ENCODE data around the gene TMEM209.
"Not testable (repeated sequence)": the region's sequence is repeated elsewhere in the genome, so short reads cannot be mapped to it uniquely, and the experiment has no call there.

The TMEM209 gene

DNA sequence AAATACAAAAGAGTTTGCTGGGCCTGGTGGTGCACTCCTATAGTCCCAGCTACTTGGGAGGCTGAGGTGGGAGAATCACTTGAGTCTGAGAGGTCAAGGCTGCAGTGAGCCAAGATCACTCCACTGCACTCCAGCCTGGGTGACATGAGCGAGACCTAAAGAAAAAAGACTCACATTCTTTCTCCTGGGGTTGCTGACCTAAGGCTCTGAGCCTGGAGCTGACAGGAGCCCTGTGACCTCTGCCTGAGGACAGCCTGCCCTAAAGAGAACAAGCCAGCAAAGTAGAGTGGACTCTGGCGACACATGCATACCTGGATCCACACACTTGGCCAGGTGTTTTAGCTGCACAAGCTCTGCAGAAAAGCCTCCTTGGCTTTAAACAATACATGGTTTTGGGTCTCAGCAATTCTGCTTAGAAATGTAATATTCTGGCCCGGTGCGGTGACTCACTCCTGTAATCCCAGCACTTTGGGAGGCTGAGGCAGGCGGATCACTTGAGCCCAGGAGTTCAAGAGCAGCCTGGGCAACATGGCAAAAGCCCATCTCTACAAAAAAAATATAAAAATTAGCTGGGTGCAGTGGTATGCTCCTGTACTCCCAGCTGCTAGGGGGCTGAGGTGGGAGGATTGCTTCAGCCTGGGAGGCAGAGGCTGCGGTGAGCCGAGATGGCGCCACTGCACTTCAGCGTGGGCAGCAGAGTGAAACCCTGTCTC, 58.4 kb downstream of the TMEM209 start:
- Histone ChIP-seq H2BK5ac (ENCODE audit: low read length) (no peak overlapping the region), H2BK12ac (ENCODE audit: low read length) (no peak overlapping the region), H3K36me3 (replicated peaks in 1 of 2; ENCODE audit: control insufficient read depth in 2 of 2, insufficient read depth in 2 of 2, low read length in 2 of 2) (no peaks in the 10 kb centered on the region), H3K9me3 (replicated peaks in 1 of 2; ENCODE audit: control insufficient read depth in 2 of 2, insufficient read depth in 1 of 2, low read depth in 1 of 2, low read length in 2 of 2) (peaks cover 0 to 3% of the 10 kb centered on the region in 2 donors), H3K4me1 (ENCODE audit: control insufficient read depth in 2 of 2, insufficient read depth in 1 of 2, low read depth in 1 of 2, low read length in 2 of 2) (peaks cover 0 to 9% of the 10 kb centered on the region in 2 donors), H3K79me1 (ENCODE audit: low read depth, low read length) (no peaks in the 10 kb centered on the region), H3K4me3 (ENCODE audit: low read length in 2 of 2) (no peak overlapping the region), H3K27me3 (ENCODE audit: control insufficient read depth in 3 of 3, insufficient read depth in 3 of 3, low read depth in 1 of 3, low read length in 3 of 3) (no peaks in the 10 kb centered on the region), H2AFZ (ENCODE audit: low read length) (no peak overlapping the region), H2BK15ac (ENCODE audit: low read length) (no peak overlapping the region), H3K23ac (ENCODE audit: low read depth, low read length, poor library complexity) (no peak overlapping the region), H3K14ac (ENCODE audit: low read length) (no peak overlapping the region), H3K4me2 (ENCODE audit: insufficient read depth, low read length, poor library complexity, severe bottlenecking) (no peak overlapping the region), H2AK5ac (ENCODE audit: low read depth, low read length) (no peak overlapping the region), H2BK120ac (ENCODE audit: low read depth, low read length) (no peak overlapping the region), H3K18ac (ENCODE audit: low read length) (peak overlapping the region; percentile 81), H4K8ac (ENCODE audit: low read depth, low read length) (no peak overlapping the region), H3K4ac (ENCODE audit: low read length) (no peak overlapping the region), H3K27ac (replicated peaks; ENCODE audit: low read length) (no peak overlapping the region), H4K91ac (ENCODE audit: low read depth, low read length, poor library complexity) (no peak overlapping the region), H3K9ac (ENCODE audit: low read depth, low read length, poor library complexity) (no peak overlapping the region)
- no CpG with 5 or more reads among the region's 9 CpGs for WGBS, 2 donors (ENCODE audit: extremely low coverage in 2 of 2, insufficient read length in 2 of 2, insufficient replicate concordance in 1 of 2)
- no peak for DNase-seq (ENCODE audit: low spot score)

DNA sequence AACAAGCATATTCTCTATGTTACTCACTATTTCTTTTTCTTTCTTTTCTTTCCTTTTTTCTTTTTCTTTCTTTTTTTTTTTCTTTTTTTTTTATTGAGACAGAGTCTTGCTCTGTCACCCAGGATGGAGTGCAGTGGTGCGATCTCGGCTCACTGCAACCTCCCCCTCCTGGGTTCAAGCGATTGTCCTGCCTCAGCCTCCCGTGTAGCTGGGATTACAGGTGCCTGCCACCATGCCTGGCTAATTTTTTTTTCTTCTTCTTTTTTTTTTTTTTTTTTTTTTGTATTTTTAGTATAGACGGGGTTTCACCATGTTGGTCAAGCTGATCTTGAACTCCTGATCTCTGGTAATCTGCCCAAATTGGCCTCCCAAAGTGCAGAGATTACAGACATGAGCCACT, 59.1 kb downstream of the TMEM209 start:
- WGBS, 2 donors (ENCODE audit: extremely low coverage in 2 of 2, insufficient read length in 2 of 2, insufficient replicate concordance in 1 of 2), result no CpG with 5 or more reads among the region's 5 CpGs
- not testable (repeated sequence) for H4K91ac ChIP-seq (ENCODE audit: low read depth, low read length, poor library complexity); H3K9me3 ChIP-seq (replicated peaks in 1 of 2; ENCODE audit: control insufficient read depth in 2 of 2, insufficient read depth in 1 of 2, low read depth in 1 of 2, low read length in 2 of 2)

GRCh38 chr7:130145424-130146100, 59.6 kb downstream of the TMEM209 start:
- H2BK120ac ChIP-seq (ENCODE audit: low read depth, low read length), result no peak overlapping the region
- H3K4ac ChIP-seq (ENCODE audit: low read length), result no peak overlapping the region
- H2AFZ ChIP-seq (ENCODE audit: low read length), result no peak overlapping the region
- H3K4me3 ChIP-seq (ENCODE audit: low read length in 2 of 2), result no peak overlapping the region
- H3K36me3 ChIP-seq (replicated peaks in 1 of 2; ENCODE audit: control insufficient read depth in 2 of 2, insufficient read depth in 2 of 2, low read length in 2 of 2), result no peaks in the 10 kb centered on the region
- H3K27me3 ChIP-seq (ENCODE audit: control insufficient read depth in 3 of 3, insufficient read depth in 3 of 3, low read depth in 1 of 3, low read length in 3 of 3), result no peaks in the 10 kb centered on the region
- H3K79me1 ChIP-seq (ENCODE audit: low read depth, low read length), result no peaks in the 10 kb centered on the region
- no peak overlapping the region for H4K91ac ChIP-seq (ENCODE audit: low read depth, low read length, poor library complexity)
- H3K23ac ChIP-seq (ENCODE audit: low read depth, low read length, poor library complexity), result no peak overlapping the region
- H2BK5ac ChIP-seq (ENCODE audit: low read length), result no peak overlapping the region
- no peak overlapping the region for H4K8ac ChIP-seq (ENCODE audit: low read depth, low read length)
- H3K18ac ChIP-seq (ENCODE audit: low read length), result no peak overlapping the region
- no peak overlapping the region for H3K27ac ChIP-seq (replicated peaks; ENCODE audit: low read length)
- no peak overlapping the region for H2AK5ac ChIP-seq (ENCODE audit: low read depth, low read length)
- DNase-seq (ENCODE audit: low spot score), result no peak
- H3K9ac ChIP-seq (ENCODE audit: low read depth, low read length, poor library complexity), result no peak overlapping the region
- no peaks in the 10 kb centered on the region for H3K9me3 ChIP-seq (replicated peaks in 1 of 2; ENCODE audit: control insufficient read depth in 2 of 2, insufficient read depth in 1 of 2, low read depth in 1 of 2, low read length in 2 of 2)
- no peak overlapping the region for H3K4me2 ChIP-seq (ENCODE audit: insufficient read depth, low read length, poor library complexity, severe bottlenecking)
- H2BK12ac ChIP-seq (ENCODE audit: low read length), result no peak overlapping the region
- no CpG with 5 or more reads among the region's 14 CpGs for WGBS, 2 donors (ENCODE audit: extremely low coverage in 2 of 2, insufficient read length in 2 of 2, insufficient replicate concordance in 1 of 2)
- no peak overlapping the region for H3K14ac ChIP-seq (ENCODE audit: low read length)
- H3K4me1 ChIP-seq (ENCODE audit: control insufficient read depth in 2 of 2, insufficient read depth in 1 of 2, low read depth in 1 of 2, low read length in 2 of 2), result peaks cover 9 to 19% of the 10 kb centered on the region in 2 donors
- no peak overlapping the region for H2BK15ac ChIP-seq (ENCODE audit: low read length)

More for the DNA sequence above, 59.1 kb downstream of the TMEM209 start:
- H2AFZ ChIP-seq (ENCODE audit: low read length); H4K8ac ChIP-seq (ENCODE audit: low read depth, low read length); H3K27me3 ChIP-seq (ENCODE audit: control insufficient read depth in 3 of 3, insufficient read depth in 3 of 3, low read depth in 1 of 3, low read length in 3 of 3); H2BK5ac ChIP-seq (ENCODE audit: low read length); H2BK12ac ChIP-seq (ENCODE audit: low read length); H3K18ac ChIP-seq (ENCODE audit: low read length); H2BK120ac ChIP-seq (ENCODE audit: low read depth, low read length); H3K79me1 ChIP-seq (ENCODE audit: low read depth, low read length); H2BK15ac ChIP-seq (ENCODE audit: low read length); H3K4ac ChIP-seq (ENCODE audit: low read length); DNase-seq (ENCODE audit: low spot score); H2AK5ac ChIP-seq (ENCODE audit: low read depth, low read length); H3K9ac ChIP-seq (ENCODE audit: low read depth, low read length, poor library complexity); H3K4me3 ChIP-seq (ENCODE audit: low read length in 2 of 2); H3K27ac ChIP-seq (replicated peaks; ENCODE audit: low read length); H3K36me3 ChIP-seq (replicated peaks in 1 of 2; ENCODE audit: control insufficient read depth in 2 of 2, insufficient read depth in 2 of 2, low read length in 2 of 2); H3K4me2 ChIP-seq (ENCODE audit: insufficient read depth, low read length, poor library complexity, severe bottlenecking); H3K14ac ChIP-seq (ENCODE audit: low read length); H3K23ac ChIP-seq (ENCODE audit: low read depth, low read length, poor library complexity): not testable (repeated sequence)
- peaks cover 7 to 14% of the 10 kb centered on the region in 2 donors for H3K4me1 ChIP-seq (ENCODE audit: control insufficient read depth in 2 of 2, insufficient read depth in 1 of 2, low read depth in 1 of 2, low read length in 2 of 2)

- no peak overlapping the region for H3K4me3 ChIP-seq (ENCODE audit: low read length in 2 of 2)
- no peak overlapping the region for H2BK5ac ChIP-seq (ENCODE audit: low read length)
- no peak overlapping the region for H2AK5ac ChIP-seq (ENCODE audit: low read depth, low read length)
- H4K91ac ChIP-seq (ENCODE audit: low read depth, low read length, poor library complexity), result no peak overlapping the region
- H3K4ac ChIP-seq (ENCODE audit: low read length), result no peak overlapping the region
- H3K23ac ChIP-seq (ENCODE audit: low read depth, low read length, poor library complexity), result no peak overlapping the region
- H3K4me2 ChIP-seq (ENCODE audit: insufficient read depth, low read length, poor library complexity, severe bottlenecking), result no peak overlapping the region
- no peak overlapping the region for H3K14ac ChIP-seq (ENCODE audit: low read length)
- peaks cover 9 to 27% of the 10 kb centered on the region in 2 donors for H3K4me1 ChIP-seq (ENCODE audit: control insufficient read depth in 2 of 2, insufficient read depth in 1 of 2, low read depth in 1 of 2, low read length in 2 of 2)
- H2BK12ac ChIP-seq (ENCODE audit: low read length), result no peak overlapping the region
- no peak overlapping the region for H3K9ac ChIP-seq (ENCODE audit: low read depth, low read length, poor library complexity)
- H3K18ac ChIP-seq (ENCODE audit: low read length), result peak overlapping the region; percentile 15
- peaks cover 0 to 9% of the 10 kb centered on the region in 2 donors for H3K36me3 ChIP-seq (replicated peaks in 1 of 2; ENCODE audit: control insufficient read depth in 2 of 2, insufficient read depth in 2 of 2, low read length in 2 of 2)
- H3K79me1 ChIP-seq (ENCODE audit: low read depth, low read length), result no peaks in the 10 kb centered on the region
- no peak overlapping the region for H2BK120ac ChIP-seq (ENCODE audit: low read depth, low read length)
- no peak overlapping the region for H2BK15ac ChIP-seq (ENCODE audit: low read length)
- no peak overlapping the region for H2AFZ ChIP-seq (ENCODE audit: low read length)
- no peak overlapping the region for H4K8ac ChIP-seq (ENCODE audit: low read depth, low read length)
- H3K9me3 ChIP-seq (replicated peaks in 1 of 2; ENCODE audit: control insufficient read depth in 2 of 2, insufficient read depth in 1 of 2, low read depth in 1 of 2, low read length in 2 of 2), result no peaks in the 10 kb centered on the region
- WGBS, 2 donors (ENCODE audit: extremely low coverage in 2 of 2, insufficient read length in 2 of 2, insufficient replicate concordance in 1 of 2), result no CpG with 5 or more reads among the region's 14 CpGs
- H3K27me3 ChIP-seq (ENCODE audit: control insufficient read depth in 3 of 3, insufficient read depth in 3 of 3, low read depth in 1 of 3, low read length in 3 of 3), result no peaks in the 10 kb centered on the region
- DNase-seq (ENCODE audit: low spot score), result no peak
- H3K27ac ChIP-seq (replicated peaks; ENCODE audit: low read length), result no peak overlapping the region
These were observed 60.7 kb downstream of the TMEM209 start for GRCh38 chr7:130144312-130145171.

All from neuronal stem cell (in vitro differentiated cells).